SK-N-SH treated with all-trans-retinoic acid at 6 μM for 48 hours (cell line): Measurements from ENCODE around the gene ASB10.

ENCODE experiments used
- OSR1 ChIP-seq: fragments of 250-450 bp; sonication (Bioruptor Pico); IDR thresholded peaks from 2 replicates; pipeline ENCODE4 v1.8.0; 2022; ENCODE audit warnings: moderate library complexity, mild to moderate bottlenecking, inconsistent platforms
- SNAI2 ChIP-seq: fragments of 250-450 bp; sonication (Bioruptor Pico); IDR thresholded peaks from 2 replicates; pipeline ENCODE4 v1.5.0; 2020; ENCODE audit warnings: mild to moderate bottlenecking, moderate library complexity
- TCF4 ChIP-seq: fragments of 250-450 bp; sonication (Bioruptor Pico); IDR thresholded peaks from 2 replicates; pipeline ENCODE4 v1.8.0; 2021; ENCODE audit warnings: mild to moderate bottlenecking, moderate library complexity, borderline replicate concordance
- TOX ChIP-seq: fragments of 250-450 bp; sonication (Bioruptor Pico); IDR thresholded peaks from 2 replicates; pipeline ENCODE4 v1.8.0; 2021; ENCODE audit warnings: mild to moderate bottlenecking, moderate library complexity, borderline replicate concordance
- ZC3H10 ChIP-seq: fragments of 250-450 bp; sonication (Bioruptor Pico); IDR thresholded peaks from 2 replicates; pipeline ENCODE4 v1.5.1; 2021; ENCODE audit warnings: mild to moderate bottlenecking, moderate library complexity
- ZFP30 ChIP-seq: fragments of 450-650 bp; formaldehyde crosslinking; IDR thresholded peaks from 2 replicates; pipeline ENCODE4 v1.5.0; 2022; ENCODE audit warnings: mild to moderate bottlenecking, moderate library complexity
- ZNF565 ChIP-seq: fragments of 450-650 bp; formaldehyde crosslinking; conservative IDR thresholded peaks from 2 replicates; pipeline ENCODE4 v1.5.0; 2020; ENCODE audit warnings: low read depth, mild to moderate bottlenecking, moderate library complexity
- ZNF8 ChIP-seq: fragments of 450-650 bp; formaldehyde crosslinking; IDR thresholded peaks from 2 replicates; pipeline ENCODE4 v1.5.0; 2020; ENCODE audit warnings: mild to moderate bottlenecking, moderate library complexity
- TF ChIP-seq, protein P1 (sequence below): fragments of 250-450 bp; sonication (Bioruptor Pico); IDR thresholded peaks from 2 replicates; pipeline ENCODE4 v1.8.0; 2020; ENCODE audit warnings: mild to moderate bottlenecking, moderate library complexity, borderline replicate concordance

DNA sequence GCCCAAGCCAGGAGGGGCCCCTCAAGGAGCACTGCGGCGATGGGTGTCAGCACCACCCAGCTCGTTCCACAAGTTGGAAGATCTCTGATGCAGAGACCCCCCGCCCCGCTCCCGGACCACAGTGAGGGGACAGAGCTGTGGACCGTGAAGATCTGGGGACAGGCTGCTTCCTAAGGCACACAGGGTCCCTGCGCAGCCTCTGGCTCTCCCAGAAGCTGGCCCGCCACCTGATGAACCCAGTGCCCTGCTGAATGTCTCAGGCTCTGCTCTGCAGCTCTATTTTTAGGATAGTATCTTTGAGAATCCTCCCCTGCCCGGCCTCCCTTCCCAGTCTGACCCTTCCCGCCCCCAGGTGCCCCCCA lies 49.3 kb downstream of the ASB10 start:
- TF ChIP-seq ZNF565 (CRISPR knock-in tag) (no peak), OSR1 (no peak), ZFP30 (CRISPR knock-in tag) (no peak), TCF4 (CRISPR knock-in tag) (no peak), ZC3H10 (no peak), SNAI2 (CRISPR knock-in tag) (no peak), ZNF8 (no peak), TOX (CRISPR knock-in tag) (no peak)
- TF ChIP-seq, protein P1, sequence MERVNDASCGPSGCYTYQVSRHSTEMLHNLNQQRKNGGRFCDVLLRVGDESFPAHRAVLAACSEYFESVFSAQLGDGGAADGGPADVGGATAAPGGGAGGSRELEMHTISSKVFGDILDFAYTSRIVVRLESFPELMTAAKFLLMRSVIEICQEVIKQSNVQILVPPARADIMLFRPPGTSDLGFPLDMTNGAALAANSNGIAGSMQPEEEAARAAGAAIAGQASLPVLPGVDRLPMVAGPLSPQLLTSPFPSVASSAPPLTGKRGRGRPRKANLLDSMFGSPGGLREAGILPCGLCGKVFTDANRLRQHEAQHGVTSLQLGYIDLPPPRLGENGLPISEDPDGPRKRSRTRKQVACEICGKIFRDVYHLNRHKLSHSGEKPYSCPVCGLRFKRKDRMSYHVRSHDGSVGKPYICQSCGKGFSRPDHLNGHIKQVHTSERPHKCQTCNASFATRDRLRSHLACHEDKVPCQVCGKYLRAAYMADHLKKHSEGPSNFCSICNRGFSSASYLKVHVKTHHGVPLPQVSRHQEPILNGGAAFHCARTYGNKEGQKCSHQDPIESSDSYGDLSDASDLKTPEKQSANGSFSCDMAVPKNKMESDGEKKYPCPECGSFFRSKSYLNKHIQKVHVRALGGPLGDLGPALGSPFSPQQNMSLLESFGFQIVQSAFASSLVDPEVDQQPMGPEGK (CRISPR knock-in tag): no peak
